ENCODE data around the gene ARHGAP6.

GRCh38 chrX:11254417-11255109 is 411.2 kb downstream of the ARHGAP6 start:
- TF ChIP-seq HDAC2 (IDR thresholded peaks at IDR 0.05), result no peak
- no peak for TF ChIP-seq CTCF (IDR thresholded peaks at IDR 0.05)
- no peak for TF ChIP-seq NR3C1 (IDR thresholded peaks at IDR 0.05)
- no peak for TF ChIP-seq ATOH8 (CRISPR knock-in tag; IDR thresholded peaks at IDR 0.05; ENCODE audit: low read depth)
- TF ChIP-seq HEYL (CRISPR knock-in tag; IDR thresholded peaks at IDR 0.05), result no peak
- no peak for TF ChIP-seq POLR2A (IDR thresholded peaks at IDR 0.05; ENCODE audit: low read length)
- no peak for TF ChIP-seq MAX (IDR thresholded peaks at IDR 0.05)
- no peak for TF ChIP-seq ZSCAN20 (CRISPR knock-in tag; IDR thresholded peaks at IDR 0.05)
- TF ChIP-seq RNF2 (IDR thresholded peaks at IDR 0.05; ENCODE audit: borderline replicate concordance, low read depth), result no peak

All from A549 (cell line).